AG09309 (cell line): ENCODE measurements around the gene SREBF1.

ENCODE experiments used
- DNase-seq: peaks from one replicate; pipeline ENCODE4 v3.0.0-alpha.2; 2010; ENCODE audit warnings: low read depth
- H3K4me3 ChIP-seq: 2 replicates; pipeline ENCODE4 v1.5.1; 2011; ENCODE audit warnings: mild to moderate bottlenecking, low read depth, low read length, moderate library complexity; ENCODE audit not compliant: control insufficient read depth
- TF ChIP-seq, protein P1 (sequence below): IDR thresholded peaks from 2 replicates; pipeline ENCODE4 v1.5.1; 2011; ENCODE audit warnings: mild to moderate bottlenecking, low read depth, low read length, inconsistent platforms; ENCODE audit not compliant: insufficient read depth, control insufficient read depth; ENCODE audit errors: missing control alignments

SREBF1 gene

GRCh38 chr17:17836818-17837379 lies at the start of gene SREBF1:
Gene SREBF1 (minus strand): TSS chr17:17836986. CDS start chr17:17836817, 169 bp downstream.
- no peak for DNase-seq
- TF ChIP-seq, protein P1, sequence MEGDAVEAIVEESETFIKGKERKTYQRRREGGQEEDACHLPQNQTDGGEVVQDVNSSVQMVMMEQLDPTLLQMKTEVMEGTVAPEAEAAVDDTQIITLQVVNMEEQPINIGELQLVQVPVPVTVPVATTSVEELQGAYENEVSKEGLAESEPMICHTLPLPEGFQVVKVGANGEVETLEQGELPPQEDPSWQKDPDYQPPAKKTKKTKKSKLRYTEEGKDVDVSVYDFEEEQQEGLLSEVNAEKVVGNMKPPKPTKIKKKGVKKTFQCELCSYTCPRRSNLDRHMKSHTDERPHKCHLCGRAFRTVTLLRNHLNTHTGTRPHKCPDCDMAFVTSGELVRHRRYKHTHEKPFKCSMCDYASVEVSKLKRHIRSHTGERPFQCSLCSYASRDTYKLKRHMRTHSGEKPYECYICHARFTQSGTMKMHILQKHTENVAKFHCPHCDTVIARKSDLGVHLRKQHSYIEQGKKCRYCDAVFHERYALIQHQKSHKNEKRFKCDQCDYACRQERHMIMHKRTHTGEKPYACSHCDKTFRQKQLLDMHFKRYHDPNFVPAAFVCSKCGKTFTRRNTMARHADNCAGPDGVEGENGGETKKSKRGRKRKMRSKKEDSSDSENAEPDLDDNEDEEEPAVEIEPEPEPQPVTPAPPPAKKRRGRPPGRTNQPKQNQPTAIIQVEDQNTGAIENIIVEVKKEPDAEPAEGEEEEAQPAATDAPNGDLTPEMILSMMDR: no peak
- H3K4me3 ChIP-seq: peak within 1 kb of the TSS; percentile 68

DNA sequence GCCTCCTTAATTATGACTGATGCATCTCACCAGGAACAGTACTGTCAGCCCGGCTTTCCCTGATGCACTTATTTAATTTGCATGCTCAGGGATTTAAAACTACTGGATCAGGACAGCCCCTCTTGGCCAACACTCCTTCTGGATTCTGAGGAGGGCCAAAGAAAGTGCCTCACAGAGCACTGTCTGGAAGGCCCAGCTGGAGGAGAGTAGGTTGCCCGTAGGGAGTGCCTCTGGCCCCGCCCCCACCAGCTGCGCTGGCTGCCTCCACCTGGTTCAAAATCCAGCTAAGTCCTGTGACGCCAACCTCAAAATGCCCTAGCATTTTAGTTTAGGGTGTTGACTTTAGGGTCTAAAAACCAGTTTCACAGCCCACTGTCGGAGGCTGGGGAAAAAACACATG lies 49.4 kb upstream of the SREBF1 start:
- TF ChIP-seq, protein P1: no peak
- DNase-seq: no peak

GRCh38 chr17:17884391-17885357 lies 47.9 kb upstream of the SREBF1 start:
- no peak overlapping the region for H3K4me3 ChIP-seq
- DNase-seq: no peak
- TF ChIP-seq, protein P1: no peak

More for the DNA sequence above, 49.4 kb upstream of the SREBF1 start:
- no peak overlapping the region for H3K4me3 ChIP-seq

DNA sequence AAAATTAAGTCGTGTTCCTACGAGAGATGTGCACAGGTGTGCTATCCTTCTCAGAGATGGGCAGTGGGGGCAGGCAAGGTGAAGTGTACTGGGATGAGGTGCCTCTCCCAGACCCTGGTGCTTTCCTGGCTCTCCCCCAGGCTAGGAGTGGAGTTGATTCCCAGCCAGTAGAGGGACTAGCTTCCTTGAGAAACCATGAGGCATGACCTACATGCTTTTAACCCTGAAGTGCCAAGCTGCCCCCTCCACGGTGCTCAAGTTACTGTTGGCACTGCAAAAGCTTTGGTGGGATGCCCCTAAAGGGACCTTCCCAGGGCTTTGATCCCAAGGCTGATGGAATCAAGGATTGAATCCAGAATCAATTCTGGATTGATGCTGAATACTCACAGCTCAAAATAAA lies 47.0 kb upstream of the SREBF1 start:
- no peak for DNase-seq
- TF ChIP-seq, protein P1: no peak
- no peak overlapping the region for H3K4me3 ChIP-seq

DNA sequence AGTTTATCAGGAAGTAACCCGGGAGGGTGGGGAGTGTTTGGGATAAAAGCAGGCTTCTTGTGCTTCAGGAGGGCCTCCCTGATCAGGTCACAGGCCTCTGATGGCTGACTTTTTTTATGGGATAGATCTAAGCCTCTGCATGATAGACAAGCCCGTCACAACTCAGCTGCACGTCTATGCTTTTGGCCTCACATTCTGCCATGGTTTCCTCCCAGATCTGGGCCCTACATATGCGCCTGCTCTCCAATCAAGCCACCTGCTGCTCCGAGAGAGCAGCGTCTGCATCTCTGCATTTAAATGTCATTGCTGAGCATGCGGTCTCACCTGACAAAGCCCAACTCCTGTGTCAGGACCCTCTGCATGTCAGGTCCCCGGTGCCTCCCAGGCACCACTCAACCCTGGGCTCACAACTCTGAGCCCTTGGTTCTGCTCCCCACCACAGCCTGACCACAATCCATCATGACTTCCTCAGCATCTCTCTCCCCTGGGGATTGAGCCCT lies 45.3 kb upstream of the SREBF1 start:
- TF ChIP-seq, protein P1: no peak

DNA sequence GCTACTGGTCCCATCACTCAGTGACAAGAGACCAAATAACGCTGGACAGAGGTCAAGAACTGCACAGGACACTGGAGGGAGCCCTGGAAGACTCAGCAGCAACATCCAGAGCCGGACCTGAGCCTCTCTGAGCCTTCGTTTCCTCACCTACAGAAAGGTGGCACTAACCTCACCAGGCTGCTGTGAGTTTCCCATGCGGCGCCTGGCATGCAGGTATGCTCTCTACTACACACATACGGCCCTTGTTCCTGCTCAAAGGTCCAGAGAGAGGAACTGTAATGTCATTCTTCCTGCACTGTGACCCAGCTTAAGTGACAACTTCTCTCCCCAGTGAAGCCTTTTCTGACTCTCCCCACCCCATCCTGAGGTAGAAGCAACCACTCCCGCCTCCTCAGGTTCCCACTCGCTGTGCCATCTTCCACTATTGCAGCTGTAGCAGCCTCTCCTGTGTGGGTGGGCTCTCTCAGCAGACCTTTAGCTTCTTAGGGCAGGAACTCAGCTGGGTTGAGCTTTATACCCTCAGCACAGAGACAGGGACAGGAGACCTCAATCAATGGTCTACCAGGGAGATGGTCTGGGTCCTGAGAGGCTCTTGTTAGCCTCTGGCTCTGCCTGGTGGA lies 43.9 kb upstream of the SREBF1 start:
- no peak for DNase-seq
- TF ChIP-seq, protein P1: no peak
- no peak overlapping the region for H3K4me3 ChIP-seq

More for the DNA sequence above, 45.3 kb upstream of the SREBF1 start:
- DNase-seq: no peak
- no peak overlapping the region for H3K4me3 ChIP-seq
